ENCODE data around the gene TANGO6.

- TF ChIP-seq POLR2A (IDR thresholded peaks at IDR 0.05) = no peak
- TF ChIP-seq, protein P1, sequence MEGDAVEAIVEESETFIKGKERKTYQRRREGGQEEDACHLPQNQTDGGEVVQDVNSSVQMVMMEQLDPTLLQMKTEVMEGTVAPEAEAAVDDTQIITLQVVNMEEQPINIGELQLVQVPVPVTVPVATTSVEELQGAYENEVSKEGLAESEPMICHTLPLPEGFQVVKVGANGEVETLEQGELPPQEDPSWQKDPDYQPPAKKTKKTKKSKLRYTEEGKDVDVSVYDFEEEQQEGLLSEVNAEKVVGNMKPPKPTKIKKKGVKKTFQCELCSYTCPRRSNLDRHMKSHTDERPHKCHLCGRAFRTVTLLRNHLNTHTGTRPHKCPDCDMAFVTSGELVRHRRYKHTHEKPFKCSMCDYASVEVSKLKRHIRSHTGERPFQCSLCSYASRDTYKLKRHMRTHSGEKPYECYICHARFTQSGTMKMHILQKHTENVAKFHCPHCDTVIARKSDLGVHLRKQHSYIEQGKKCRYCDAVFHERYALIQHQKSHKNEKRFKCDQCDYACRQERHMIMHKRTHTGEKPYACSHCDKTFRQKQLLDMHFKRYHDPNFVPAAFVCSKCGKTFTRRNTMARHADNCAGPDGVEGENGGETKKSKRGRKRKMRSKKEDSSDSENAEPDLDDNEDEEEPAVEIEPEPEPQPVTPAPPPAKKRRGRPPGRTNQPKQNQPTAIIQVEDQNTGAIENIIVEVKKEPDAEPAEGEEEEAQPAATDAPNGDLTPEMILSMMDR (IDR thresholded peaks at IDR 0.05) = no peak
Observed at GRCh38 chr16:68798398-68798797, 44.9 kb upstream of the TANGO6 start.

All from adrenal gland (tissue), 5 donors.